ENCODE results near the gene SMPDL3A. TPM values are rescaled to one million over a fixed set of nuclear protein-coding genes. Genes with fewer than 3 reads are reported as not detected.

Gene SMPDL3A
- total RNA-seq, 1 experiment from 2014 or later: 2.4 TPM

GRCh38 chr6:122825163-122825562 lies 36.1 kb downstream of the SMPDL3A start:
- Histone ChIP-seq H3K27me3 (ENCODE audit: insufficient read depth, low read depth) (no peaks in the 10 kb centered on the region), H3K4me2 (no peak overlapping the region), H3K4me3 (no peak overlapping the region), H3K27ac (no peak overlapping the region), H2AFZ (no peak overlapping the region), H3K4me1 (replicated peaks; ENCODE audit: insufficient read depth) (no peaks in the 10 kb centered on the region), H3K9me3 (ENCODE audit: insufficient read depth, low read depth) (no peaks in the 10 kb centered on the region; the same call in 1 of the 2 replicates), H4K20me1 (ENCODE audit: insufficient read depth) (no peaks in the 10 kb centered on the region), H3K9me2 (ENCODE audit: insufficient read depth) (no peaks in the 10 kb centered on the region), H3K36me3 (ENCODE audit: low read depth) (no peaks in the 10 kb centered on the region), H3K79me2 (ENCODE audit: low read depth) (no peaks in the 10 kb centered on the region), H3F3A (ENCODE audit: insufficient read depth, low read depth) (no peaks in the 10 kb centered on the region)
- intact Hi-C loops (cut with micrococcal nuclease; ENCODE audit: unreplicated experiment): no loop called here
- DNase-seq: no peak
- no TSS peak for BruUV-seq (replicated peaks)
- POLR2A ChIA-PET (ENCODE audit: unreplicated experiment): interaction anchor here (0.7 kb wide), 1 partner anchor 1727 kb away, joined by 3 read pairs; no protein-coding TSS in a partner anchor
- no peak for TF ChIP-seq CTCF (conservative IDR thresholded peaks at IDR 0.05)
- TF ChIP-seq EZH2 (IDR thresholded peaks at IDR 0.05; ENCODE audit: low read depth): no peak
- CTCF ChIA-PET: no interaction called here

GRCh38 chr6:122829456-122829855 lies 40.4 kb downstream of the SMPDL3A start:
- Histone ChIP-seq H3K27me3 (ENCODE audit: insufficient read depth, low read depth) (no peaks in the 10 kb centered on the region), H4K20me1 (ENCODE audit: insufficient read depth) (no peaks in the 10 kb centered on the region), H3K9me3 (ENCODE audit: insufficient read depth, low read depth) (no peaks in the 10 kb centered on the region; the same call in 1 of the 2 replicates), H3K27ac (no peak overlapping the region), H3K4me1 (replicated peaks; ENCODE audit: insufficient read depth) (no peaks in the 10 kb centered on the region), H3K79me2 (ENCODE audit: low read depth) (no peaks in the 10 kb centered on the region), H3K4me2 (no peak overlapping the region), H2AFZ (no peak overlapping the region), H3F3A (ENCODE audit: insufficient read depth, low read depth) (no peaks in the 10 kb centered on the region), H3K36me3 (ENCODE audit: low read depth) (no peaks in the 10 kb centered on the region), H3K4me3 (no peak overlapping the region), H3K9me2 (ENCODE audit: insufficient read depth) (no peaks in the 10 kb centered on the region)
- ChIA-PET CTCF (no interaction called here), POLR2A (ENCODE audit: unreplicated experiment) (no interaction called here)
- DNase-seq: no peak
- intact Hi-C loops (cut with micrococcal nuclease; ENCODE audit: unreplicated experiment): no loop called here
- no TSS peak for BruUV-seq (replicated peaks)
- no peak for TF ChIP-seq CTCF (conservative IDR thresholded peaks at IDR 0.05)
- TF ChIP-seq EZH2 (IDR thresholded peaks at IDR 0.05; ENCODE audit: low read depth): no peak

DNA sequence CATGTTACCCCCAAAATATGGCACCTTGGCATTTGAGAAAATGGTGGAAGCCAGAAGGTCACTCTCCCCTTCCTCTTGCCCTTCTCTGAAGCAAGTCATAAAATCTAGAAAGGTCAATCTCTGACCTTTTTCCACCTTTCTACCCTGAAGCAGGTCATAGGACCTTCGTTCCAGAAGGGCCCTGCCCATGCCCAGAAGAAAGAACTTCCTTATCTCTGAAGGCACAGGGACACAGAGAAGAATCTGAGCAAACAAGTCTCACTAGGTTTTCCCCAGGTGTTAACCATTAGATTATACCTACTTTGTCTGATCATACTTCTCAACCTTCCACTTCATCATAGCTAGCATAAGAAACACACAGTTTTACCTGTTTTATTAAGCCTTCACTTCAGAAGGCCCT lies 42.5 kb downstream of the SMPDL3A start:
- Histone ChIP-seq H3K27ac (no peak overlapping the region), H3K9me2 (ENCODE audit: insufficient read depth) (no peaks in the 10 kb centered on the region), H3K36me3 (ENCODE audit: low read depth) (no peaks in the 10 kb centered on the region), H3K27me3 (ENCODE audit: insufficient read depth, low read depth) (no peaks in the 10 kb centered on the region), H3K9me3 (ENCODE audit: insufficient read depth, low read depth) (no peaks in the 10 kb centered on the region; the same call in 1 of the 2 replicates), H3K4me3 (no peak overlapping the region), H4K20me1 (ENCODE audit: insufficient read depth) (no peaks in the 10 kb centered on the region), H3F3A (ENCODE audit: insufficient read depth, low read depth) (no peaks in the 10 kb centered on the region), H2AFZ (no peak overlapping the region), H3K79me2 (ENCODE audit: low read depth) (no peaks in the 10 kb centered on the region), H3K4me1 (replicated peaks; ENCODE audit: insufficient read depth) (no peaks in the 10 kb centered on the region), H3K4me2 (no peak overlapping the region)
- ChIA-PET CTCF (no interaction called here), POLR2A (ENCODE audit: unreplicated experiment) (no interaction called here)
- no peak for DNase-seq
- intact Hi-C loops (cut with micrococcal nuclease; ENCODE audit: unreplicated experiment): no loop called here
- no TSS peak for BruUV-seq (replicated peaks)
- no peak for TF ChIP-seq EZH2 (IDR thresholded peaks at IDR 0.05; ENCODE audit: low read depth)
- no peak for TF ChIP-seq CTCF (conservative IDR thresholded peaks at IDR 0.05)

Data from PC-9 (cell line).